ENCODE data around the gene MRPS34. TPM values are rescaled to one million over a fixed set of nuclear protein-coding genes. Genes with fewer than 3 reads are reported as not detected.

Gene MRPS34
- total RNA-seq, 4 donors from 2014 or later = 90.9 to 126 (median 105) TPM

DNA sequence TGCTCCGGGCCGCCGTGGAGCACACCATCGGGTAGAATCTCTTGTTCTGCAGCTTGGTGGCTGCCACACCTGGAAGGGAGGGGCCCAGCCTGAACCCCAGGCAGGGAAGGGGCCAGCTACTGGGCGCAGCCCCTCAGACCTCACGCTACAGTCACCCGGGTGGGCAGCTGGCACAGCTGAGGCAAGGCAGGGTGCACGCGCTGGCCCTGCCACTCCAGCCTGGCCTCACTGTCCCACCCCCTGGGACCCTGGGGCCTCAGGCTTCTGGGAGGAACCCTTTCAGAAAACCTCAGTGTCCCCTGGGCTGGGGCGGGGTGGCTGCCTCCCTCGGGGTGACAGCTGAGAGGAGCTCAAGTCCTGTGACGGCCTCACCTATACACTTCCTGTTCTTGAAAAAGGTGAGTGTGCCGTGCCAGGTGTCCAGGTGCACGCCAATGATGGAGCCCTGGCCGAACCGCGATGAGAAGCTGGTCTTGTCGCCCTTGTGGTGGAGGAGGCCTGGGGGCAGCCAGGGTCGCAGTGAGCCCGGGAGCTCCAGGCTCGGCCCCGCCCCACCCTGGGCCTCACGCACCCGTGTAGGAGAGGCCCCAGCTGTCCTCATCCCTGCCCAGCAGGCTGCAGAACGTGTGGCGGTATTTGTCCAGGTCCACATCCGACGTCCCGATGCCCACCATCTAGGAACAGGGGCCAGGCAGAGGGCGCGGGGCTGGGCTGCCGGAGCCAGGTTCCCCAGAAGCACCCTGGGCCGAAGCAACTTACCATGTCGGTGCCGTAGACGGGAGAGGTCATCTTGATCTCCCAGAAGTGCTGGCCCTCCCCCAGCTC lies 4.7 kb upstream of the MRPS34 start:
- WGBS, 2 donors = 74 to 83% methylated on average over 20 to 22 of the region's 36 CpGs
- no peak for DNase-seq (ENCODE audit: low spot score in 2 of 2)
- intact Hi-C loops (cut with DNase I; ENCODE audit: low total_unique reads) = no loop called here
- TF ChIP-seq, protein P1, sequence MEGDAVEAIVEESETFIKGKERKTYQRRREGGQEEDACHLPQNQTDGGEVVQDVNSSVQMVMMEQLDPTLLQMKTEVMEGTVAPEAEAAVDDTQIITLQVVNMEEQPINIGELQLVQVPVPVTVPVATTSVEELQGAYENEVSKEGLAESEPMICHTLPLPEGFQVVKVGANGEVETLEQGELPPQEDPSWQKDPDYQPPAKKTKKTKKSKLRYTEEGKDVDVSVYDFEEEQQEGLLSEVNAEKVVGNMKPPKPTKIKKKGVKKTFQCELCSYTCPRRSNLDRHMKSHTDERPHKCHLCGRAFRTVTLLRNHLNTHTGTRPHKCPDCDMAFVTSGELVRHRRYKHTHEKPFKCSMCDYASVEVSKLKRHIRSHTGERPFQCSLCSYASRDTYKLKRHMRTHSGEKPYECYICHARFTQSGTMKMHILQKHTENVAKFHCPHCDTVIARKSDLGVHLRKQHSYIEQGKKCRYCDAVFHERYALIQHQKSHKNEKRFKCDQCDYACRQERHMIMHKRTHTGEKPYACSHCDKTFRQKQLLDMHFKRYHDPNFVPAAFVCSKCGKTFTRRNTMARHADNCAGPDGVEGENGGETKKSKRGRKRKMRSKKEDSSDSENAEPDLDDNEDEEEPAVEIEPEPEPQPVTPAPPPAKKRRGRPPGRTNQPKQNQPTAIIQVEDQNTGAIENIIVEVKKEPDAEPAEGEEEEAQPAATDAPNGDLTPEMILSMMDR (IDR thresholded peaks at IDR 0.05) = no peak
- TF ChIP-seq POLR2A (IDR thresholded peaks at IDR 0.05) = no peak
- no peak overlapping the region for H3K4me3 ChIP-seq (ENCODE audit: low read depth, poor library complexity, severe bottlenecking)

DNA sequence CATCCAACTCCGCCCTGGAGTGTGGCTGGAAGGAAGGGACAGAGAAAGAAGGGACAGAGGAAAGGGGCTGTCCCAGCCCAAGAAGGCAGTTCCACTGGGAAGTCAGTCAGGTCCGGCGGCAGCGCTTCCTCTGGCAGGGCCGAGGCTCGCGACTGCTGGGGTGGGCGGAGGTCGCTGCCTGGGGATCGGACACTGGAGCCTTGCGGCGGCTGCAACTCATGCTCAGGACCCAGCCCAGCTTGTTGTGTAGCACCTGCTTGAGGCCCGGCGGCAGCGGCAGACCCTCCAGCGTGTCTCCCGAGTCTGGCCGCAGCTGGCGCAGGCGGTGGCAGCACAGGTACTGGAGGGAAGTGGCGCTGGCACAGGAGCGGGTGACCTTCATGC lies 4.0 kb upstream of the MRPS34 start:
- no peak for DNase-seq (ENCODE audit: low spot score in 2 of 2)
- no peak overlapping the region for H3K4me3 ChIP-seq (ENCODE audit: low read depth, poor library complexity, severe bottlenecking)
- TF ChIP-seq, protein P1 (IDR thresholded peaks at IDR 0.05) = no peak
- TF ChIP-seq POLR2A (IDR thresholded peaks at IDR 0.05) = no peak
- WGBS, 2 donors = 80 to 86% methylated on average over 14 to 17 of the region's 22 CpGs
- intact Hi-C loops (cut with DNase I; ENCODE audit: low total_unique reads) = no loop called here

DNA sequence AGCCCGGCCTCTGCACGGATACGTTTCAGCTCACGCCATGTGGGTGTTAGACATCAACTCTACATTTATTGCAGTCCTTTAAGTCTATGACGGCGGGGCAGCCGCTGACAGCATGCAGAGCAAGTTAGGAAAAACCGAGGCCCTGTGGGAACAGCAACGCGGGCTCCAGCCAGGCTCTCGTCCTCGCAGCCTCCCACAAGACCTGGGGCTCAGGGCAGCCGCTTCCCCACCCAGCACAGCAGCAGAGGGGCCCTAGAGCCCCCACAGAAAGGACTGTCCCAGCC lies 3.7 kb upstream of the MRPS34 start:
- no peak overlapping the region for H3K4me3 ChIP-seq (ENCODE audit: low read depth, poor library complexity, severe bottlenecking)
- intact Hi-C loops (cut with DNase I; ENCODE audit: low total_unique reads) = no loop called here
- WGBS, 2 donors = 80 to 83% methylated on average over 10 to 13 of the region's 13 CpGs
- TF ChIP-seq, protein P1 (IDR thresholded peaks at IDR 0.05) = no peak
- TF ChIP-seq POLR2A (IDR thresholded peaks at IDR 0.05) = no peak
- no peak for DNase-seq (ENCODE audit: low spot score in 2 of 2)

DNA sequence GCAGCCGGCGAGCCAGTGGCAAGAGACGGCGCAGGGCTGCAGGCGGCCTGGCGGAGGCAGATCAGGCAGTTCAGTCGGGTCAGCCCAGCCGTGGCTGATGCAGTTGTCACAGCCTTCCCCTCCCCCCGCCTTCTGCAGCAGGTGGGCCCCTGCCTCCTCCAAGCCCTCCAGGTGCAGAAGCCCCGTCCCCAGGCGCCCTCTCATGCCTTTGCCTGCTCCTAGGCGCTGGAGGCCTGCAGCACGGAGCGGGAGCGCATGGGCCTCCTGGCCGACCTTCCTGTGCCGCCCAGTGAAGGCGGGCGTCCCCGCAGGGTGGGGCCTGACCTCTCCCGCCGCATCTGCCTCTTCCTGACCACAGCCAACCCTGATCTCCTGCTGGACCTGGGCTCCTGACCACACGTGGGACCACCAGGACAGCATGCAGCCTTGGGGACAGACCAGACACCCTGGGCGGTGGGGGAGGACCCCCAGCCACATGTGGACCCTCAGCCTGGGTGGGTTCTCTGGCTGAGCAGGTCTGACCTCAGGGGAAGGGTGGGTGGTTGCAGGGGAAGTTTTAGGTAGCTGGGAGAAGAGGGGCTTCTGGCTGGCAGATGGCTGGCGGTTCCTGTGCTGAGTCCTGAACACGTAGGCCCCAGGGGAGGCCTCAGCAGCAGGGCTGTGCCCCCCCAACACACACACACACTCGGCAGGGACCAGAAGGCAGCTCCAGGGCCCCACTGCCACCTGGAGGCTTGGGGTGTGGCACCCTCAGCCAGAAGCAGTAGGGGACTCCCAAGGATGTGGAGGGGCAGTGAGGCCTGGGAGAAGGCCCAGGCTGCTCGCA lies 3.1 kb upstream of the MRPS34 start:
- DNase-seq (ENCODE audit: low spot score in 2 of 2) = no peak
- H3K4me3 ChIP-seq (ENCODE audit: low read depth, poor library complexity, severe bottlenecking) = no peak overlapping the region
- intact Hi-C loops (cut with DNase I; ENCODE audit: low total_unique reads) = no loop called here
- TF ChIP-seq, protein P1 (IDR thresholded peaks at IDR 0.05) = no peak
- no peak for TF ChIP-seq POLR2A (IDR thresholded peaks at IDR 0.05)
- WGBS, 2 donors = 80 to 81% methylated on average over 15 to 27 of the region's 28 CpGs

DNA sequence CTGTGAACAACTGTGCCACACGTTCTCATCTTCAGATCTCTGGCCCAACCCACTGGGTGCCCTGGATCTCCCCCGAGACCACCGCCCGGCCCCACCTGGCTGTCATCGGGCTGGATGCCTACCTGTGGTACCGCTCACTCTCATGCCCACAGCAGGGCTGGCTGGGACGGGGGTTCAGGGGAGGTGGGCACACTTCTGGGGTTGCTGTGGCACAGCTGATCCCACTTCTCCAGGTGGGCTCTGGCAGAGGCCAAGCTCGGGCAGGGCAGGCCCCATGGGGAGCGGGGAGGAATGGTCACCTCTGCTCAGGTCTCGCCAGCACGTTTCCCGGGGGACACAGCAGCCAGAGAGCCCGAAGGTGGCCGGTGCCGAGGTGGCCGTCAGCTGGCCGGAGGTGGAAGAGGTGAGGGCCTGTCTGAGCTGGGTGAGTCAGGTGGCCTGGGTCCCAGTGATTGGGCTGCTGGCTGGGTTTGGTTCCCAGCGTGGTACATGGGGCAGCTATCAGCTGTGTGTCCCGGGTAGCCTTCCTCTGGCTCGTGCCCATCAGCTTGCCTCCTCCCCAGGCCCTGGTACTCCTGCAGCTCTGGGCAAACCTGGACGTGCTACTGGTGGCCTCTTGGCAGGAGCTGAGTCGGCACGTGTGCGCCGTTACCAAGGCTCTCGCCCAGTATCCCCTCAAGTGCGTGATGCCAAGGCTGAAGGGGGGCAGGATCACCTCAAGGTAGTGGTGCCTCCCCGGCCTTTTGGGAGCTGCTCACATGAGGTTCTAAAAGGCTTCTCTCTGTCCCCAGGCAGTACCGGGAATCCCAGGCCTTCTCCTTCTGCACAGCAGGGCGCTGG lies 2.3 kb upstream of the MRPS34 start:
- H3K4me3 ChIP-seq (ENCODE audit: low read depth, poor library complexity, severe bottlenecking) = no peak overlapping the region
- DNase-seq (ENCODE audit: low spot score in 2 of 2) = no peak
- TF ChIP-seq, protein P1 (IDR thresholded peaks at IDR 0.05) = no peak
- TF ChIP-seq POLR2A (IDR thresholded peaks at IDR 0.05) = no peak
- intact Hi-C loops (cut with DNase I; ENCODE audit: low total_unique reads) = no loop called here
- 85% methylated on average over 22 to 30 of the region's 30 CpGs for WGBS, 2 donors

Measured in lower leg skin (tissue), 4 donors.